ENCODE measurements around the gene CNTNAP2. TPM values are rescaled to one million over a fixed set of nuclear protein-coding genes. Genes with fewer than 3 reads are reported as not detected.

The CNTNAP2 gene
- total RNA-seq, 4 donors from 2014 or later, result 0.42 to 0.71 TPM; not detected in 2

- intact Hi-C loops (cut with DNase I; ENCODE audit: low total_unique reads), result no loop called here
- TF ChIP-seq CTCF (IDR thresholded peaks at IDR 0.05) (no peak), POLR2A (IDR thresholded peaks at IDR 0.05) (no peak)
Observed at GRCh38 chr7:148332191-148333186, 2215.9 kb downstream of the CNTNAP2 start.

GRCh38 chr7:148334441-148334956, 2217.9 kb downstream of the CNTNAP2 start:
- WGBS, 2 donors, result 77 to 90% methylated on average over 1 of the region's 1 CpG
- no peak overlapping the region for H3K4me3 ChIP-seq (ENCODE audit: low read depth, poor library complexity, severe bottlenecking)

More at GRCh38 chr7:148332191-148333186, 2215.9 kb downstream of the CNTNAP2 start:
- WGBS, 2 donors, result 73 to 75% methylated on average over 8 of the region's 8 CpGs
- no peak for DNase-seq (ENCODE audit: low spot score in 2 of 2)
- no peak overlapping the region for H3K4me3 ChIP-seq (ENCODE audit: low read depth, poor library complexity, severe bottlenecking)

GRCh38 chr7:148334959-148335577, 2218.5 kb downstream of the CNTNAP2 start:
- H3K4me3 ChIP-seq (ENCODE audit: low read depth, poor library complexity, severe bottlenecking), result no peak overlapping the region
- TF ChIP-seq CTCF (IDR thresholded peaks at IDR 0.05) (no peak), POLR2A (IDR thresholded peaks at IDR 0.05) (no peak)
- WGBS, 2 donors, result 14 to 32% methylated on average over 6 of the region's 6 CpGs
- intact Hi-C loops (cut with DNase I; ENCODE audit: low total_unique reads), result no loop called here
- no peak for DNase-seq (ENCODE audit: low spot score in 2 of 2)

More at GRCh38 chr7:148334441-148334956, 2217.9 kb downstream of the CNTNAP2 start:
- intact Hi-C loops (cut with DNase I; ENCODE audit: low total_unique reads), result no loop called here
- TF ChIP-seq POLR2A (IDR thresholded peaks at IDR 0.05), result no peak
- no peak for TF ChIP-seq CTCF (IDR thresholded peaks at IDR 0.05)
- no peak for DNase-seq (ENCODE audit: low spot score in 2 of 2)

GRCh38 chr7:148335790-148336189, 2219.2 kb downstream of the CNTNAP2 start:
- intact Hi-C loops (cut with DNase I; ENCODE audit: low total_unique reads), result no loop called here
- 76 to 86% methylated on average over 1 of the region's 1 CpG for WGBS, 2 donors
- no peak for DNase-seq (ENCODE audit: low spot score in 2 of 2)
- TF ChIP-seq CTCF (IDR thresholded peaks at IDR 0.05), result no peak
- TF ChIP-seq POLR2A (IDR thresholded peaks at IDR 0.05), result no peak
- no peak overlapping the region for H3K4me3 ChIP-seq (ENCODE audit: low read depth, poor library complexity, severe bottlenecking)

GRCh38 chr7:148336411-148336810, 2219.8 kb downstream of the CNTNAP2 start:
- no peak for DNase-seq (ENCODE audit: low spot score in 2 of 2)
- TF ChIP-seq CTCF (IDR thresholded peaks at IDR 0.05), result no peak
- no peak for TF ChIP-seq POLR2A (IDR thresholded peaks at IDR 0.05)
- WGBS, 2 donors, result 60 to 76% methylated on average over 3 of the region's 3 CpGs
- intact Hi-C loops (cut with DNase I; ENCODE audit: low total_unique reads), result no loop called here
- H3K4me3 ChIP-seq (ENCODE audit: low read depth, poor library complexity, severe bottlenecking), result no peak overlapping the region

Data from lower leg skin (tissue), 4 donors.